Mammary epithelial cell (primary cell): ENCODE data around the gene ING5.

Experiments used
- EZH2 ChIP-seq: IDR thresholded peaks from 2 replicates; pipeline ENCODE4 v1.6.1; 2012; ENCODE audit warnings: low read length, inconsistent platforms, borderline replicate concordance
- TF ChIP-seq, protein P1 (sequence below), 2 donors: IDR thresholded peaks in 1 of 2; conservative IDR thresholded peaks in 1 of 2; 2 replicates each; pipeline ENCODE4 v1.5.1; 2011 to 2012; ENCODE audit warnings: inconsistent platforms in 2 of 2, low read length in 2 of 2, mild to moderate bottlenecking in 2 of 2, control low read depth in 1 of 2, low read depth in 1 of 2; ENCODE audit not compliant: insufficient read depth in 1 of 2; ENCODE audit errors: extremely low read depth in 1 of 2

GRCh38 chr2:241777170-241777685 is 75.4 kb downstream of the ING5 start:
- TF ChIP-seq, protein P1, sequence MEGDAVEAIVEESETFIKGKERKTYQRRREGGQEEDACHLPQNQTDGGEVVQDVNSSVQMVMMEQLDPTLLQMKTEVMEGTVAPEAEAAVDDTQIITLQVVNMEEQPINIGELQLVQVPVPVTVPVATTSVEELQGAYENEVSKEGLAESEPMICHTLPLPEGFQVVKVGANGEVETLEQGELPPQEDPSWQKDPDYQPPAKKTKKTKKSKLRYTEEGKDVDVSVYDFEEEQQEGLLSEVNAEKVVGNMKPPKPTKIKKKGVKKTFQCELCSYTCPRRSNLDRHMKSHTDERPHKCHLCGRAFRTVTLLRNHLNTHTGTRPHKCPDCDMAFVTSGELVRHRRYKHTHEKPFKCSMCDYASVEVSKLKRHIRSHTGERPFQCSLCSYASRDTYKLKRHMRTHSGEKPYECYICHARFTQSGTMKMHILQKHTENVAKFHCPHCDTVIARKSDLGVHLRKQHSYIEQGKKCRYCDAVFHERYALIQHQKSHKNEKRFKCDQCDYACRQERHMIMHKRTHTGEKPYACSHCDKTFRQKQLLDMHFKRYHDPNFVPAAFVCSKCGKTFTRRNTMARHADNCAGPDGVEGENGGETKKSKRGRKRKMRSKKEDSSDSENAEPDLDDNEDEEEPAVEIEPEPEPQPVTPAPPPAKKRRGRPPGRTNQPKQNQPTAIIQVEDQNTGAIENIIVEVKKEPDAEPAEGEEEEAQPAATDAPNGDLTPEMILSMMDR (conservative IDR thresholded peaks at IDR 0.05 in 1 of 2, IDR thresholded peaks at IDR 0.05 in 1 of 2; ENCODE audit: extremely low read depth in 1 of 2, insufficient read depth in 1 of 2, low read depth in 1 of 2, low read length in 2 of 2): no peak
- no peak for TF ChIP-seq EZH2
